CD14-positive monocyte (primary cell): ENCODE measurements around the gene TMEM26. TPM values are rescaled to one million over a fixed set of nuclear protein-coding genes. Genes with fewer than 3 reads are reported as not detected.
"Not testable (repeated sequence)": the region's sequence is repeated elsewhere in the genome, so short reads cannot be mapped to it uniquely, and the experiment has no call there.

Source experiments
- DNase-seq, 3 donors: peaks; one replicate each; pipeline ENCODE4 v3.0.0-alpha.2; 2011 to 2022
- H2AFZ ChIP-seq: 2 replicates; pipeline ENCODE4 v1.6.0; 2012; ENCODE audit warnings: mild to moderate bottlenecking, low read depth, low read length, inconsistent platforms; ENCODE audit not compliant: insufficient read depth, poor library complexity, severe bottlenecking
- H3K27ac ChIP-seq, 2 donors: 1 replicate in 1 of 2; 2 replicates in 1 of 2; pipeline ENCODE4 v1.5.1; 2012 to 2013; ENCODE audit warnings: low read length in 2 of 2, control low read depth in 1 of 2, inconsistent platforms in 1 of 2, low read depth in 1 of 2, mild to moderate bottlenecking in 1 of 2
- H3K27me3 ChIP-seq, 2 donors: one replicate each; pipeline versions ENCODE4 v1.6.0 to v1.6.1; 2011 to 2013; ENCODE audit warnings: low read length in 2 of 2; ENCODE audit not compliant: control insufficient read depth in 2 of 2, insufficient read depth in 2 of 2
- H3K36me3 ChIP-seq, 2 donors: replicated peaks in 1 of 2; 1 replicate in 1 of 2; 2 replicates in 1 of 2; pipeline versions ENCODE4 v1.5.1 to v1.6.1; 2012 to 2013; ENCODE audit warnings: low read length in 2 of 2, control low read depth in 1 of 2, inconsistent platforms in 1 of 2, mild to moderate bottlenecking in 1 of 2; ENCODE audit not compliant: insufficient read depth in 2 of 2, control insufficient read depth in 1 of 2
- H3K4me1 ChIP-seq, 2 donors: 1 replicate in 1 of 2; 2 replicates in 1 of 2; pipeline versions ENCODE4 v1.5.1 to v1.6.1; 2012 to 2013; ENCODE audit warnings: low read length in 2 of 2, control low read depth in 1 of 2, inconsistent platforms in 1 of 2, mild to moderate bottlenecking in 1 of 2, moderate library complexity in 1 of 2; ENCODE audit not compliant: insufficient read depth in 2 of 2, control insufficient read depth in 1 of 2
- H3K4me2 ChIP-seq: replicated peaks from 2 replicates; pipeline ENCODE3; 2012; ENCODE audit warnings: low read length, moderate library complexity, mild to moderate bottlenecking; ENCODE audit not compliant: poor library complexity, severe bottlenecking; ENCODE audit errors: extremely low read depth
- H3K4me3 ChIP-seq, 3 experiments: fragments of 200-600 bp in 1 of 3; sonication (generic) in 1 of 3; replicated peaks in 1 of 3; 1 replicate in 2 of 3; 2 replicates in 1 of 3; pipeline ENCODE4 v1.5.1; 2011 to 2013; ENCODE audit warnings: low read length in 3 of 3, mild to moderate bottlenecking in 3 of 3, control low read depth in 2 of 3, low read depth in 2 of 3, inconsistent platforms in 1 of 3, moderate library complexity in 1 of 3
- H3K79me2 ChIP-seq: 2 replicates; pipeline ENCODE4 v1.6.0; 2012; ENCODE audit warnings: mild to moderate bottlenecking, control low read depth, inconsistent platforms, low read length, moderate library complexity; ENCODE audit not compliant: insufficient read depth
- H3K9ac ChIP-seq: 2 replicates; pipeline ENCODE4 v1.6.0; 2017; ENCODE audit warnings: low read length, mild to moderate bottlenecking; ENCODE audit not compliant: insufficient read depth, poor library complexity, severe bottlenecking
- H3K9me3 ChIP-seq, 2 donors: replicated peaks in 1 of 2; 1 replicate in 1 of 2; 2 replicates in 1 of 2; pipeline versions ENCODE4 v1.5.1 to v1.6.1; 2012 to 2013; ENCODE audit warnings: low read length in 2 of 2, control low read depth in 1 of 2; ENCODE audit not compliant: control insufficient read depth in 1 of 2, insufficient read depth in 1 of 2
- H4K20me1 ChIP-seq: 2 replicates; pipeline ENCODE4 v1.6.0; 2012; ENCODE audit warnings: mild to moderate bottlenecking, low read length, control low read depth, moderate library complexity; ENCODE audit not compliant: insufficient read depth
- H3K27ac Mint-ChIP-seq, 7 donors: one replicate each; pipeline ENCODE4 v1.8.0; 2020; ENCODE audit warnings: mild to moderate bottlenecking in 7 of 7, mixed read lengths in 7 of 7, moderate library complexity in 6 of 7, inconsistent platforms in 2 of 7
- H3K27me3 Mint-ChIP-seq, 3 donors: one replicate each; pipeline ENCODE4 v1.8.0; 2021 to 2022; ENCODE audit warnings: low read depth in 3 of 3, mild to moderate bottlenecking in 3 of 3, mixed read lengths in 3 of 3, moderate library complexity in 3 of 3, inconsistent platforms in 1 of 3
- H3K36me3 Mint-ChIP-seq, 2 donors: one replicate each; pipeline ENCODE4 v1.8.0; 2020; ENCODE audit warnings: mixed read lengths in 2 of 2, inconsistent platforms in 1 of 2, mild to moderate bottlenecking in 1 of 2
- H3K4me1 Mint-ChIP-seq: one replicate; pipeline ENCODE4 v1.8.0; 2020; ENCODE audit warnings: mild to moderate bottlenecking, mixed read lengths
- H3K4me3 Mint-ChIP-seq, 2 donors: one replicate each; pipeline ENCODE4 v1.8.0; 2020; ENCODE audit warnings: mild to moderate bottlenecking in 2 of 2, mixed read lengths in 2 of 2, moderate library complexity in 1 of 2
- H3K9me3 Mint-ChIP-seq, 7 donors: one replicate each; pipeline ENCODE4 v1.8.0; 2020 to 2022; ENCODE audit warnings: mixed read lengths in 7 of 7, mild to moderate bottlenecking in 6 of 7, moderate library complexity in 6 of 7, inconsistent platforms in 2 of 7
- CTCF ChIP-seq: fragments of 200-600 bp; IDR thresholded peaks from one replicate; pipeline ENCODE4 v1.8.0; 2022; ENCODE audit warnings: antibody characterized with exemption, mild to moderate bottlenecking
- WGBS: methylation state at CpG from one replicate; pipeline ENCODE4 v1.1.5; 2013; ENCODE audit warnings: missing lambda C conversion rate; ENCODE audit not compliant: insufficient coverage; 5-methylcytosine and 5-hydroxymethylcytosine counted together
- intact Hi-C, 2 donors: fragments of 100-400 bp; cut with micrococcal nuclease; formaldehyde crosslinking; loops; one replicate each; pipeline versions ENCODE4 v1.15.0 to v1.15.1; 2023
- polyA plus RNA-seq, 3 donors: library from polyadenylated mRNA; depleted of rRNA in 1 of 3; unstranded in 2 of 3; stranded (reverse) in 1 of 3; fragments of 300-500 nt in 2 of 3; fragments of >200 nt in 1 of 3; fragmentation: Illumina TruSeq in 2 of 3; gene quantifications; 1 replicate in 2 of 3; 2 replicates in 1 of 3; pipeline ENCODE4 v1.2.3, GENCODE V29; 2012 to 2021

Gene TMEM26
- polyA plus RNA-seq, 3 donors: not detected

GRCh38 chr10:61389887-61390286, 63.3 kb downstream of the TMEM26 start:
- H4K20me1 ChIP-seq: no peaks in the 10 kb centered on the region
- intact Hi-C loops: loop anchor here in 1 of 2 donors (10.0 kb wide), 1 partner anchor 615 kb away; the partner anchor contains the start of gene CDK1

GRCh38 chr10:61388986-61389385, 64.2 kb downstream of the TMEM26 start:
- H4K20me1 ChIP-seq, H3K9me3 ChIP-seq, H3K9ac ChIP-seq, H3K27me3 ChIP-seq, H3K79me2 ChIP-seq, H3K9me3 Mint-ChIP-seq, H2AFZ ChIP-seq, intact Hi-C loops, H3K27me3 Mint-ChIP-seq, H3K4me2 ChIP-seq, H3K36me3 Mint-ChIP-seq, H3K36me3 ChIP-seq: not testable (repeated sequence)
- Histone ChIP-seq H3K27ac (peak overlapping the region; percentile 53 to 82), H3K4me1 (peaks cover 52 to 57% of the 10 kb centered on the region in 2 donors), H3K4me3 (peak overlapping the region in 1 of 3 experiments; percentile 9)
- Mint-ChIP-seq H3K4me1 (peaks cover 45% of the 10 kb centered on the region), H3K27ac (peak overlapping the region; percentile 76 to 91 (median 87)), H3K4me3 (peak overlapping the region in 1 of 2 donors; percentile 51)
- DNase-seq: peak; percentile 57 to 83 (median 58)
- WGBS: no CpG with 5 or more reads among the region's 6 CpGs

More at GRCh38 chr10:61389887-61390286, 63.3 kb downstream of the TMEM26 start:
- no peaks in the 10 kb centered on the region for H3K27me3 ChIP-seq
- no peaks in the 10 kb centered on the region for H3K9me3 ChIP-seq
- peaks cover 49 to 51% of the 10 kb centered on the region in 2 donors for H3K4me1 ChIP-seq
- H3K27ac Mint-ChIP-seq: peak overlapping the region; percentile 76 to 91 (median 87)
- peak; percentile 72 to 88 (median 84) for DNase-seq
- peaks cover 41% of the 10 kb centered on the region for H3K4me1 Mint-ChIP-seq
- peak overlapping the region; percentile 53 to 82 for H3K27ac ChIP-seq
- 0% methylated on average over 1 of the region's 3 CpGs for WGBS
- H3K9me3 Mint-ChIP-seq: peaks cover 0 to 5% (median 2%) of the 10 kb centered on the region in 7 donors
- no peak for TF ChIP-seq CTCF
- no peaks in the 10 kb centered on the region for H3K79me2 ChIP-seq
- no peak overlapping the region for H3K4me3 Mint-ChIP-seq
- H3K4me2 ChIP-seq: no peak overlapping the region
- no peaks in the 10 kb centered on the region for H3K36me3 Mint-ChIP-seq
- H2AFZ ChIP-seq: no peak overlapping the region
- no peaks in the 10 kb centered on the region for H3K36me3 ChIP-seq
- no peak overlapping the region for H3K4me3 ChIP-seq
- no peak overlapping the region for H3K9ac ChIP-seq
- peaks cover 0 to 1% (median 0%) of the 10 kb centered on the region in 3 donors for H3K27me3 Mint-ChIP-seq
